HS-5 (cell line): ENCODE results near the gene MIOX.

Experiments used
- DNase-seq: peaks from one replicate; pipeline ENCODE4 v3.0.0-alpha.2; 2012; ENCODE audit warnings: low read depth

Gene MIOX

DNA sequence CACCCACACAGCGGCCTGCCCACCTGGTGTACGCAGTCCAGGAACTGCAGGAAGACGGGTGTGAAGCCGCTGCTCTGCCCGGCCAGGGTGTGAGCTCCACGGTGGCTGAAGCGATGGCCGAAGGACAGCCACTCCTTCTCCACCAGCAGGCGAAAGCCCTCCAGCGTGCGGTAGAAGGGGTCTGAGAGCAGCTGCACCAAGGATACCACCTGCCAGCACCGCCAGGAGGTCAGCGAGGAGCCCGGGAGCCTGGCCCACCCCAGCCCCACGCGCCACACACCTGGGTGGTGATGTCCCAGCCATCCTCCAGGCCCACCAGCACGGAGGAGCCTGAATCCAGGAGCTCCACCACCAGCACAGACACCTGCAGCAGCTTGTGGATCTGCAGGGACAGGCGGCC, 31.5 kb upstream of the MIOX start:
- DNase-seq = no peak

DNA sequence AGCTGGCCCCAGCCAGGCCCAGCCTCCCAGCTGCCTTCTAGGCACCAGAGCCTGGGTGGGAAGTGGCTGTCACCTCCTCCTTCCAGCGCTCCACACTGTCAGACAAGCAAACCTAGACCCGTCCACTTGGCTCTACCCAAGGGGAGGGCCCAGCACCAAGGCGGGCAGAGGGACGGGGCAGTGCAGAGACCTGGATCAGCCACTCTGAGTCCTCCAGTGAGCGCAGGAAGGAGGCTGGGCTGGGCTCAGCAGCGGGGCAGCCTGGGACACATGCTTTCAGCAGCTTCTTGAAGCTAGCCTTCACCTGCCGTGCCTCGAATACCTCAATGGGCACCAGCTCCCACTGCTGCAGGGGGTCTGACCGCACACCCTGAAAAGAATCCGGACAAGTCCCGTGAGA, 30.6 kb upstream of the MIOX start:
- no peak for DNase-seq

DNA sequence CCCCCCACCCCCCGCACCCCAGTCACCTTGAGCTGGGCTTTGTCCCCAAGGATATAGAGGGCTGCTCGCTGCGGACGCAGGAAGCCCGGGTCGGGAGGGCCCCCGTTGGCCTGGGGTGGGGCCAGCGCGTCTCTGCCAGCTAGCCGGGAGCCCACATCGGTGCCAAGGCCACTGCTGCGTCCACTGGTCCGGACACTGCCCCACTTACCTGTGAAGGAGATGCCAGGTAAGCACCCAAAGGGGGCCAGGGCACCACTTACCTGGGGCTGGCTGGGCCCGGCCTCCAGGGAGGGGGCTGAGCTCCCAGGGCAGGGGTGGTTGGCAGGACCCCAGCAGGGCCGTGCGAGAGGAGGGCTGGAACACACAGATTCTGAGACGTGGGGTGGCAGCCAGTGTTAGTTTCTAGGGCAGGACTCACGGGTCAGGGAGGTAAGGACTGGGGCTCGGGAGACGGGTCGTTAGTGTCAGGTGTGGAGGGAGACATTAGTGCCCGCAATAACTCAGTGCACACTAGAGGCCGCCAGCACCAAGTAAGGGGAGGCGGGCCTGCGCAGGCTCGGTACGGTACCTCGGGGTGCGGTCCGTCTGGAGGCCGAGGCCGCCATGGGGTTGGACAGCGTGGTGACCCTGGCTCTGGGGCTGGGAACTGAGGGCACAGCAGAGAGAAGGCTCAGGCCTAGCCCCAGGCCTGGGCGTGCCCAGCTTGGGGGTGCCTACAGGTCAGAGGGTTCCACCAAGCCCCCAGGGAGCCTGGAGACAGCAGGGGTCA, 30.0 kb upstream of the MIOX start:
- no peak for DNase-seq

DNA sequence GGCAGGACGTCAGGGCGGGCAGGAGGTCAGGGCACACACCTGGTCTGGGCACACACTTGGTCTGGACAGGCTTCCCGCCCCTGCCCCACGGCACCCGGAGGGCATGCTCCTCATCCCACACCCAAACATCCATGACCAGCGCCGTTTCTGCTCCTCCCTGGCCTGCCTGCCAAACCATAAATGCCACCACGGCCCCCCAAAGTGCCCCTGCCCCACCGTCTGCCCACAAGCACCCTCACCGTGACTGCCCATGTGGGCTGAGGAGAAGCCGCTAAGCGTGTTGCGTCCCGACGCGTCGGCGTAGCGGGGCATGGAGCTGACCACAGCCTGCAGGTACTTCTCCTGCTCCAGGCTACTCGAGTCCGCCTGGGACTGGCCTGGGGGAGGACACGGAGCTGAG, 27.6 kb upstream of the MIOX start:
- DNase-seq = no peak

DNA sequence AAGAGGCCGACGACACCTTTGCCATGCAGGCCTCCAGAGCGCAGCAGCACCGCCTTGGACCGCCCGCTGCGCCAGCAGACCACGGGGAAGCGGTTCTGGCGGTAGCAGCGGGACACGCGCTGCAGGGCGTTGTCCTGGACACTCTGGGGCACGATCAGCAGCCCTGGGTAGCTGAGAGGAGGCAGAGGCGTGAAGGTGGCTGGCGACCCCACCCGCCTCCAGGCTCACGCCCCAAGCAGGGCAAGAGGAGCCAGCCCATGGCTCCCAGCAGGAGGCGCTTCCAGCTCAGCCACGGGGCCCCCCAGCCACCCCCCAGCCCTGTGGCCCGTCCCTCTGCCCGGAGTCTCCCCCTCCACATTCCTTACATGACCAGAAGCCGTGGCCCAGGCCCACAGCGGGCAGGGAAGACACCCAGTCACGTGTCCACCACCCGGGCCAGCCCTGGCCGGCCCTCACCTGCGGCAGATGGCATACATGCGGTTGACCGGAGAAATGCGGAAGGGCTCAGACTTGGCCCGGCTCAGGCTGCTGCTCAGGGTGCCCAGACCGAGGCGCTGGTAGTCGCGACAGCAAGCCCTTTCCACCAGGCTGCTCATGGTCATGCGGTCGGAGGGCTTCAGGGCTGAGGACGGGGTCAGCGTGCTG, 27.0 kb upstream of the MIOX start:
- no peak for DNase-seq

DNA sequence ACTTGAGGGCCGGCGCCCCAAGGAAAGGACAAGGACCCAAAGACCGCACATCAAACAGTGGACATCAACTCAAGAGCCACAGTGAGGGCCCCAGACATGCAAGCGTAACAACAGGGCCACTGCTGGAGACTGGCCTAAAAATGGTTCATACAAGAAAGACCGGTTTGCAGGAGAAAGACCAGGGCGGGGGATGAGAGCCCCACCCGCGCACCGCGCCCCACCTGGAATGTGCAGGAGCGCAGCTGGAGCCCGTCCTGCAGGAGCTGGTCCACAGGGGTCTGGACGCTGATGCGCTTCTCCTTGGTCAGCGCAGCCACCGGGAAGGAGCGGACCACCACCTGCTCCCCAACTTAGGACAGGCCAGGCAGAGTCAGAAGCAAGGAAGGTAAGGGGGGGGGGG, 25.7 kb upstream of the MIOX start:
- DNase-seq = no peak

DNA sequence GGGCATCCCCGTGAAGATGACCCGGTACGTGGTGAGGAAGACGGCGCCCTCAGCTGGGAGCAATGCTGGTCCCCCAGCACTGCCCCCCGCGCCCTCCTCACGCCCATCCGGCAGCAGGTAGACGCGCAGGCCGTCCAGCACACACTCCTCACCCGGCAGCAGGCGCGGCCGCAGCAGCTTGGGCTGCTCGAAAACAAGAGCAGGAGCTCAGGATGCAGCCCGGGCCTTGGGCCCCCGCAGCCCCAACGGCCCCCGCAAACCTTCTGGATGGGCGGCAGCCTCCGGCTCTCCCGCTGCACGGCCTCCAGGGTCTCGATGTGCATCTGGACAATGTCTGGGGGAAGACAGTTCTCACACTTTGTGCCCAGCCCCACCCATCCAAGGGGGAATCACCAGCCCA, 25.1 kb upstream of the MIOX start:
- no peak for DNase-seq

DNA sequence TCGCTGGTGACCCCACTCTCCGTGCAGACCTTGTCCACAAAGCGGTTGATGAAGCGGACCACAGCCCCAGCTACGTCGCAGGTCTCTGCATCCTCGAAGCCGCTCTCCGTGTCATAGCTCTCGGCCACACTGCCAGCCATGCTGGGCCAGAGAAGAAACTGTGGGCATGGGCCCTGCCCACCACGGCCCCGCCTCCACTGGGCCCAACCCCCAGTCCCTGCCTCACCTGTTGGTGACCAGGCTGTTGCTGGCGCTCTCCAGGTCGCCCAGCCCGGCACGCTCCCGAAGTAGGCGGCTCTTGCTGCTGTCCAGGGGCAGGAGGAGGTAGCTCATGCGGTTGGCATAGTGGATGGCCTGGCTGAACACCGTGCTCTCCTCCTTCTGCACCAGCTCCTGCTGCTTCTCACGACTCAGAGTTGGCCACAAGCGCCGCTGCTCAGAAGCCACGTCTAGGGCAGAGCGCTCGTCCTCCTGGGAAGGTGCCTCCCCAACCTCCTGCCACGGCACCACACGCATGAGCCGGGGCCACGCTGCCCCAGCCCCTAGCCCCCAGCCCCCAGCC, 24.6 kb upstream of the MIOX start:
- no peak for DNase-seq

DNA sequence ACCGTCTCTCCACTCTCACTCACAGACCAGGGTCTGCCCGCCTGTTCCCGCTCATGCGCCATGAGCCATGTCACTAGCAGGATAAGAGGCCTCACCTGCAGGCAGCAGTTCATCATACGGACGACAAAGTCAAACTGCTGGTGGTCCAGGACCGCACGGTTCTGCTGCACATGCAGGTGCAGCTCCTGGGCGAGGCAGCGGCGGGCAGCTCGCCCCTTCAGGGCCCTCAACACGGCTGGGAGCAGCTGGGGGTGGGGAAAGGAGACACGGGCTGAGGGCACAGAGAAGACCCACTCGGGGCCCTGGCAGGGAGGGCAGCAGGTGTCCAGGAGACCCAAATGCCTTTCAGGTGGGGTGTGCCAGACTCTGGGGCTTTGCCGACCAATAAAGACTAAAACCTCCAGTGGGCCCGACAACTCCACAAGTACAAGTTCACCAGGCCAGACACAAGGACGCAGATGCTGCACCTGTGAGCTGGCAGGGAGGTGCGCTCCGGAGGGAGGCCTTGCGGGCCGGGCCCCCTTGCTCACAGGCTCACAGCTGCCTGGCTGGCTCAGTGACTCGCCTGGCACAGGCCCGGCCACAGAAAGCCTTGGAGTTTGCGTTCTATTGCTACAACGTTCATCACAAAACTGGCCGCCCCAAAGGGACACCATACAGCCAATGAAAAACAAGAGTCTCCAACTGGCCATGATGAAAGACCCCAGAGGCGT, 23.3 kb upstream of the MIOX start:
- no peak for DNase-seq

DNA sequence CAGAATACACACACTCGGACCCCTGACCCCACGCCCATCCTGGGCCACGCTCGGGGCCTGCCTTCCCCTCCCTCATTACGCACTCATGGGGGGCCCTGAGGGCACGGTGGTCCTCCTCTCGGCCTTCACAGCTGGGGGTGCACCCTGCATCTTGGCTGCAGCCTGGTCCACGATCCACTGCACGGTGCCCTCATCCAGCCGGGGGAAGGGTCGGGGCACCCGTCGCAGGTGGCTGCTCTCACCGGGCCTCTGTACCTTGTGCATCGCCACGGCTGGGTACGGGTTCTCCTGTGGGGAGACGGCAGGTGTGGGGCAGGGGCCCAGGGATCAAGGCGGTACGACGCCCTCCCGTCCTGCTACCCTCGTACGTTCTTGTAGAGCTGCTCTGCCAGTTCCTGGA, 22.2 kb upstream of the MIOX start:
- no peak for DNase-seq

DNA sequence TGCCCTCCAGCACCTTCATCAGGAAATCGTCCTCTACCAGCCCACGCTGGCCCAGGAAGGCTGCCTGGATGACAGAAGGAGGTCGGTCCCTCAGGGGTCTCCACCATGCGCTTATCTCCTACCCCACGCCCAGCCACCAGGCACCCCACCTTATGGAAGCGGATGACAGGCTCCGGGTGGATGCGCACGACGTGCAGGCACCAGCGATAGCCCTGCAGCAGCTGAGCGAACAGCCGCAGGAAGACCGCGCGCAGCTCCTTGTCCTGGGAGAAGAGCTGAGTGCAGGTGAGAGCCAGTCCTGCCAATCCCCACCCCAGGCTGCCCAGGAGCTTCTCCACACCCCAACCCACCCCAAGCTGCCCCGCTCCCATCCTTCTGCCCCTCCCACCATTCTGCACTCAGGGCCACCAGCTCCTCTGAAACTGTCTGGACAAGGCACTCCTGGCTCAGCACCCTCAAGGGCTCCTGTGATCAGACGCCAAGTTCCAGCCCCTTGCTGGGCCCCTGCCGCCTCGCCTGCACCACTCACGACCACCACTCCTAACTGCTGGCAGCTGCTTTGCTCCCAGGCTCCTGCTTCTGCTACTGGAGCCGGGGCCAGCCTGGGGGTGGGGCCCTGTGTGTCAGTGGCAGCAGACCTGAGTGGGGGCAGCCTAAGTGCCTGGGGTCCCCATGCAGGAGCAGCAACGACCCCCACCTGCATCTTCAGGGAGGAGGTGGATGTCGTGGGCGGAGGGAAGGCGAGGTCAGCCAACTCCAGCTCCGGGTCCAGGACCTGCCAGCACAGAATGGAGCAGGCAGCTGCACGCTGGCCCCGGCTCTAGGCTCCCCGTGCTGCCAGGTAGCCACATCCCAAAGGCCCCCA, 21.4 kb upstream of the MIOX start:
- DNase-seq = no peak

DNA sequence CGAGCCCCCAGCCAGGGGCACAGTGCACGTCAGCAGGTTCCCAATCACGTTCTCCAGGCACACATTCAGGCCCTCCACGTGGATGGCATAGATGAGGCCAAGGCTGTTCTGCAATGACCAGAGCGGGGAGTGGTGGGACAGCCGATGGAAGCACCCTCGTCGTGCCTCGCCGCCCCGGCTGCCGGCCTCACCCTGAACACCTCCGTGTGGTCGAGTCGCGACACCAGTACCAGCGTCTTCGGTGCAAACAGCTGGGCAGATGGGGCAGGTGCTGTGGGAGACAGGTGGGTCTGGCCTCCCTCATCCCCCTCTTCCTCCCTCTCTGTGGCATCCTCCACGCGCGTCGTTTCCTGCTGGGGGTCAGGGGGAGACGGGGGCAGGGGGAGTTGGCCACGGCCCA, 19.3 kb upstream of the MIOX start:
- DNase-seq = no peak

DNA sequence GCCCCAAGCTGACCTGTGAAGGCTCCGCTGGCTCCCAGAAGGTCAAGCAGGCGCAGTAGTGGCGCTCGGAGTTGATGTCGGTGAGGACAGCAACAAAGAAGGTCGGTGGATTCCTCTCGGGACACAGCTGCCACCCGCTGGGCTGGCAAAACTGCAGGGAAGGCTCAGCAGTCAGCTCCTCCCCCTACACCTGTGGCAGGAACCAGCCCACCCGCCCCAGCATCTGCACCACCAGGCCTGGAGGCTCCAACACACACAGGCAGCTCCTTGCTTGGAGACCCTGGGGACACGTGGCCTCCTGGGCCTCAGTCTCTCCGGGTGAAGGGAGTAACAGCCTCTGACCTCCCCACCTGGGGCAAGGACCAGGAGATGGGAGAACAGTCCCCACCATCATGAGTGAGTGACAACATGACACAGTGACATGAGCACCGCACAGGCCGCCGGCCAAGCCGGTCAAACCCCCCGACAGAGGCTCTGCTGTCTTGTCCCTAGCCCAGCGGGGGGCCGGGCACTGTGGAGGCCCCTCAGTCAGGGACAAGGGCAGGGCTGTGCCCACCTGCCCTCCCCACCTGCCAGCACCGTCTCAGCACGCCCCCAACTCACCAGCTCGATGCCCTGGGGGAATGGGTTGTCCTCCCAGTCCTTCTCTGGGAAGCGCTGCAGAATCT, 18.8 kb upstream of the MIOX start:
- no peak for DNase-seq

DNA sequence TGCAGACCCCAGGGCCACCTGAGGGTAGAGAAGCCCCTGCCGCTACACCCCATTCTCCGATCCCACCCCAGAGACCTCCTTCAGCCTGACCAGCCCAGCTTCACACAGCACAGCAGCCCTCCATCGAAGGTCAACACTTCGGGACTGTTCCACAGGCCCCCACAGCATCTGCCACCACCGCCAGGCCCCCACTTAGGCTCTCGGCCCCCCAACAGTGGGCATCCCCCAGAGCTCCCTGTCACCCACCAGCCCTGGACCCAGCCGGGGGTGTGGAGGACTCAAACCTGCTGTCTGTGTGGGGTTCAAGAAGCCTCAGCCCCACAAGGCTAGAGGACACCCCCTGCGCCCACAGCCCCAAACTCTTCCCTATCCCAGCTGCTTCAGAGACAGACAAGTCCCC, 18.0 kb upstream of the MIOX start:
- DNase-seq = no peak

DNA sequence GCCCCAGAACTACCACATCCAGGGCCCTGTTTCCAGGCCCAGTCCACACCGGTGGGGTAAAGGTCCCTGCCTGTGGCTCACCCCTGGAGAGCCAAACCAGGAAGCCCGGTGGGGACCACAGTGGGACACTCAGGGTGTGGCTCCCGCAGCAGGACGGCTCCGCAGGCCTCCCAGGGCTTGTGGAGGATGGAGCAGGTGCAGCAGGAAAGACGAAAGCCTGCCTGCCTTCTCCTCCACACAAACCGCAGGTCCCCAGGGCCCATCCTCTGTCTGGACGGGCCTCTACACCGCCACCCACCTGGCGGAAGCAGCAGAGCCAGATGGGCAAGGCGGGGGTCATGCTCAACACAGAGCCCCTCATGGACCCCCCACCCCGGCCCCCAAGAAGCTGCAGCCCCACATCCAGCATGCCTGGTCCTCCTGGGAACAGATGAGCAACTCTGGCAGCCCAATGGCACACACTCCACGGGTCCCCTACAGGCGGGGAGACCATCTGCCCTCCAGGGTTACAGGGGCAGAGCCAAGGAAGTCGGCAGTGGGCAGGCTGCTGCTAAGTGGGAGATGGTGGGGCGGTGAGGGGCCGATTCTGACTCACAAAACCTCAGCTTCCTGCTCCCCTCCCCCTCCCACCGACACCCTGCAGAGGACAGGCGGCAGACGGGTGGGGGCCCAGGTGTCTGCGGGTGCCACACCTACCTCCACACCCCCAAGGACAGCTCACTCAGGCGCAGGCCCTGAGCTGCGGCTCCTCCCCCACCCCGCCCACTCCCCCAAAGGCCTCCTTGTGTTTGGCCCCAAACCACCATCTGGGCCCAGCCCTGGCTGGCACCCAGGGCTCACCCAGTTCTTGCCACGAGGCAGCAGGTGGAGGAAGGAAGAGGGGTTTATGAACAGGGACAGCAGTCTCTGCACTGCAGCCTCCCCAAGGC, 17.0 kb upstream of the MIOX start:
- DNase-seq = no peak

DNA sequence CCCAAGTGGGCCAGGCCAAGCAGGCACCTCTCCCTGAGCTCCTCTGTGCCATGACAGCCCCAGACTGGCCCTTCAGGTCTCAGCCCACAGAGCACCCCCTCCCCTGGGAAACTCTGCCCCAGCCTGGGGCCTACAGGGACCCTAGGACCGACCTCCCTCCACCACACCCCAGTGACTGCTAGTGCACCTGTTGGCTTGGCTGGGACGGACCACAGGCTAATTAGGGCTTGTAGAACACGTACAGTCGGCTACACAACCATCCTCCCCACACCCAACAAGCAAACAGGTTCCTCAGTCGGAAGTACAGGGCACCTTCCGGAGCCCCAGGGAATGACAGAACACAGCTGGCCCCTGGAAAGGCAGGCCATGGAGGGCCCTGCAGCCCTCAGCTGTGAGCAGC, 16.2 kb upstream of the MIOX start:
- no peak for DNase-seq

DNA sequence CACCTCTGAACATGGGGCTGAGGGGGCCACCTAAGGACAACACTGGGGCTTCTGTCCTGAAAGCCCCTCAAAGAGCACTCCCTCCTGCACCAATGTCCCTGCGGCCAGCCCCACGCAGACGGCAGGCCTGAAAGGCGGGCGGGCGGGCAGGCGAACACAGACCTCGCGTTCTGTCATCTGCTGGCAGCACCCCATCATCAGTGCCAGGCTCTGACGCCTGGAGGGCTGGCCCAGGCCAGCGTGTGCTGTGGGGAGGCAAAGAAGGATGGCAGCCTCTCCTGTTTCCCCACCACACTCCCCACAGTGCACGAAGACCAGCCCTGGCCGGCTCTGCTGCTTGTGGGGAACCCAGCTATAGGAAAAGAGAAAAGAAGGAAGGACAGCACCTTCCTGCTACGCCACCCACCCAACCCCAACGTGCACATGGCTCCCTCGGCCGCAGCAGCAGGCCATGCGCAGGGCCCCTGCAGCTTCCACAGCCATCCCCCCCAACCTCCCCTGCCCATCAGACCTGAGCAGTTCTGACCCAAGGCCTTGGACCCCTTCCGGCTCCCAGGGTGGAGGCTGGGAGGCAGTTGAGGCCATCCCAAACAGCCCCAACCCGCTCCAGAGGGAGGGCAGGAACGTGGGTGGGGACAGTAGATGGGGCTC, 15.3 kb upstream of the MIOX start:
- DNase-seq = no peak

DNA sequence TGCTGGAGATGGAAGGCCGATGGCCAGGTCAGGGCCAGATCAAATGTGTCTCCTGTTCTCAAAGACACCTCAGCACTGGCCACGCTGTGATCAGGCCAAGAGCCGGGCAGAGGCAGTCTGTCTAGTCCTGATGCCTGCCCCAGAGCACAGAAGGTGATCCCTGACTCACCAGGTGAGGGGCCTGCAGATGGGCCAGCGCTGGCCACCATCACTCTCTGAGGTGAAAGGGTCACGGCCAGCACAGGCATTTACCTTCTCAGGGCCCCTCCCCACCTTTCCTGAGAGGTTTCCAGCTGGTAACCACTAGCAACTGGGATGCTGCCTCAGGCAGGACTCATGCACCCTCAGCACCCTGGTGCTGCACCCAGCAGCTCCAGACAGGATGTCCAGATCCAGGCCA, 14.7 kb upstream of the MIOX start:
- DNase-seq = no peak

DNA sequence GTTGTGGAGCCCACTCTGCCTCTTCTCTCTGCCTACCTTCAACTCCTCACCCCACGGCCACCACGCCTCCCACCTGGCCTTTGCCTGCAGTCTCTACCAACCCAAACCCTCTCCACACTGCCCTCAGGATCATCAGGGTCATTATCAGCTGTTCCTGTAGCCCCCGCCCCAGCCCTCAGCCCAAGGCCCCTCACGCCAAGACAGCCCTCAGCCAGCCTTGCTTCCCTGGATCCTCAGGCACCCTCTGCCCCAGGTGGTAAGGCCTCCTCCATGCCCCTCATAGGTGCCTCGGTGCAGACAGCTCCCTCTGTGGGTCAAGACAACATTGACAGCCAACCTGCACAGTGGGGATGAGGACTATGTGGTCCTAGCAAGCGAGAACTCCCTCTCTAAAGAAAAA, 13.6 kb upstream of the MIOX start:
- no peak for DNase-seq
